ENCODE data around the gene PCDHA8. TPM values are rescaled to one million over a fixed set of nuclear protein-coding genes. Genes with fewer than 3 reads are reported as not detected.

The PCDHA8 gene
- total and polyA plus RNA-seq, 9 of the 15 experiments (the other 6 are each of a cell fraction or from before 2014, with no cell fraction given): not detected

GRCh38 chr5:140800816-140801493, 40.0 kb upstream of the PCDHA8 start, which contains the start of gene PCDHA3:
PCDHA3 (plus strand) TSS chr5:140801057.
- peak in 1 of 4 experiments; percentile 6 for DNase-seq (ENCODE audit: extremely low read depth in 1 of 4, low spot score in 3 of 4)
- intact Hi-C loops (cut with micrococcal nuclease): no loop called here
- in situ Hi-C loops (cut with MboI): no loop called here
- WGBS (ENCODE audit: insufficient coverage, low coverage, missing lambda C conversion rate): 41% methylated on average over 28 of the region's 29 CpGs
- H3K27me3 ChIP-seq (ENCODE audit: control insufficient read depth in 2 of 2, insufficient read depth in 2 of 2, low read length in 2 of 2): no peaks in the 10 kb centered on the region
- no peak within 1 kb of the TSS for H3K4me2 ChIP-seq (ENCODE audit: insufficient read depth, low read length)
- H3K36me3 ChIP-seq (ENCODE audit: control insufficient read depth, insufficient read depth, low read length): no peaks in the 10 kb centered on the region
- H3K27ac ChIP-seq (ENCODE audit: extremely low read depth, low read depth, low read length): no peak within 1 kb of the TSS
- H3K9me1 ChIP-seq (ENCODE audit: control insufficient read depth, insufficient read depth, low read length): no peaks in the 10 kb centered on the region
- H3K79me2 ChIP-seq (ENCODE audit: control insufficient read depth, insufficient read depth, low read length): no peaks in the 10 kb centered on the region
- ChIA-PET CTCF (ENCODE audit: low intra/inter-chr PET ratio) (interaction anchor here (0.7 kb wide), 1 partner anchor 441 kb away, joined by 3 read pairs; no protein-coding TSS in a partner anchor), POLR2A (no interaction called here)
- H3K4me3 ChIP-seq: no peak within 1 kb of the TSS
- H3K9ac ChIP-seq (ENCODE audit: insufficient read depth in 1 of 2, low read depth in 2 of 2, low read length in 2 of 2): no peak within 1 kb of the TSS
- H3K9me3 ChIP-seq (replicated peaks; ENCODE audit: control insufficient read depth, insufficient read depth, low read depth, low read length): no peaks in the 10 kb centered on the region
- H3K4me1 ChIP-seq (replicated peaks in 1 of 2; ENCODE audit: control insufficient read depth in 2 of 2, insufficient read depth in 2 of 2, low read length in 2 of 2): peaks cover 0 to 7% of the 10 kb centered on the region in 2 experiments; a peak in 1 of 5 replicates
- H2AFZ ChIP-seq (ENCODE audit: low read depth, low read length): no peak within 1 kb of the TSS
- no peak for FAIRE-seq
- TF ChIP-seq CREM (IDR thresholded peaks at IDR 0.05; ENCODE audit: low read depth) (no peak), CTCF (IDR thresholded peaks at IDR 0.05 in 2 of 3, conservative IDR thresholded peaks at IDR 0.05 in 1 of 3; ENCODE audit: insufficient read depth in 2 of 3, low read depth in 1 of 3, low read length in 3 of 3) (peak; percentile 17 to 35 (median 32); a peak in 3 of 6 replicates), ZNF408 (CRISPR knock-in tag; IDR thresholded peaks at IDR 0.05; ENCODE audit: low read depth) (no peak), BDP1 (IDR thresholded peaks at IDR 0.05; ENCODE audit: insufficient read depth, insufficient read length) (no peak)
- no TSS peak for BruUV-seq (replicated peaks)
- ATAC-seq: no peak
- H4K20me1 ChIP-seq (replicated peaks; ENCODE audit: control insufficient read depth, insufficient read depth, low read length): no peaks in the 10 kb centered on the region
